ENCODE measurements around the gene SCO2.

- no peak for TF ChIP-seq TAF1 (IDR thresholded peaks at IDR 0.05; ENCODE audit: low read depth)
- TF ChIP-seq FOXM1 (IDR thresholded peaks at IDR 0.05; ENCODE audit: borderline replicate concordance, low read depth) = no peak
- no peak for TF ChIP-seq CEBPB (IDR thresholded peaks at IDR 0.05)
Measured at GRCh38 chr22:50489363-50490243, 35.8 kb downstream of the SCO2 start.

Measured in Ishikawa (cell line).